ENCODE results near the gene VWA3A.

The VWA3A gene

GRCh38 chr16:22075776-22076175 is 16.6 kb upstream of the VWA3A start:
- Histone ChIP-seq H3K27me3 (ENCODE audit: insufficient read depth, poor library complexity, severe bottlenecking) (no peaks in the 10 kb centered on the region), H3K27ac (replicated peaks) (no peak overlapping the region), H3K4me3 (replicated peaks; ENCODE audit: insufficient read depth, low read length) (no peak overlapping the region)
- no peak for DNase-seq (ENCODE audit: low read depth in 1 of 2, low spot score in 1 of 2)
- TF ChIP-seq CTCF (IDR thresholded peaks at IDR 0.05; ENCODE audit: insufficient read depth, low read length) (no peak), GABPA (IDR thresholded peaks at IDR 0.05; ENCODE audit: low read depth) (no peak), POLR2AphosphoS5 (IDR thresholded peaks at IDR 0.05; ENCODE audit: low read depth) (no peak), SPI1 (IDR thresholded peaks at IDR 0.05; ENCODE audit: borderline replicate concordance, low read depth) (no peak)
- TF ChIP-seq, protein P1, sequence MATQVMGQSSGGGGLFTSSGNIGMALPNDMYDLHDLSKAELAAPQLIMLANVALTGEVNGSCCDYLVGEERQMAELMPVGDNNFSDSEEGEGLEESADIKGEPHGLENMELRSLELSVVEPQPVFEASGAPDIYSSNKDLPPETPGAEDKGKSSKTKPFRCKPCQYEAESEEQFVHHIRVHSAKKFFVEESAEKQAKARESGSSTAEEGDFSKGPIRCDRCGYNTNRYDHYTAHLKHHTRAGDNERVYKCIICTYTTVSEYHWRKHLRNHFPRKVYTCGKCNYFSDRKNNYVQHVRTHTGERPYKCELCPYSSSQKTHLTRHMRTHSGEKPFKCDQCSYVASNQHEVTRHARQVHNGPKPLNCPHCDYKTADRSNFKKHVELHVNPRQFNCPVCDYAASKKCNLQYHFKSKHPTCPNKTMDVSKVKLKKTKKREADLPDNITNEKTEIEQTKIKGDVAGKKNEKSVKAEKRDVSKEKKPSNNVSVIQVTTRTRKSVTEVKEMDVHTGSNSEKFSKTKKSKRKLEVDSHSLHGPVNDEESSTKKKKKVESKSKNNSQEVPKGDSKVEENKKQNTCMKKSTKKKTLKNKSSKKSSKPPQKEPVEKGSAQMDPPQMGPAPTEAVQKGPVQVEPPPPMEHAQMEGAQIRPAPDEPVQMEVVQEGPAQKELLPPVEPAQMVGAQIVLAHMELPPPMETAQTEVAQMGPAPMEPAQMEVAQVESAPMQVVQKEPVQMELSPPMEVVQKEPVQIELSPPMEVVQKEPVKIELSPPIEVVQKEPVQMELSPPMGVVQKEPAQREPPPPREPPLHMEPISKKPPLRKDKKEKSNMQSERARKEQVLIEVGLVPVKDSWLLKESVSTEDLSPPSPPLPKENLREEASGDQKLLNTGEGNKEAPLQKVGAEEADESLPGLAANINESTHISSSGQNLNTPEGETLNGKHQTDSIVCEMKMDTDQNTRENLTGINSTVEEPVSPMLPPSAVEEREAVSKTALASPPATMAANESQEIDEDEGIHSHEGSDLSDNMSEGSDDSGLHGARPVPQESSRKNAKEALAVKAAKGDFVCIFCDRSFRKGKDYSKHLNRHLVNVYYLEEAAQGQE (IDR thresholded peaks at IDR 0.05; ENCODE audit: insufficient replicate concordance, low read depth), result no peak

DNA sequence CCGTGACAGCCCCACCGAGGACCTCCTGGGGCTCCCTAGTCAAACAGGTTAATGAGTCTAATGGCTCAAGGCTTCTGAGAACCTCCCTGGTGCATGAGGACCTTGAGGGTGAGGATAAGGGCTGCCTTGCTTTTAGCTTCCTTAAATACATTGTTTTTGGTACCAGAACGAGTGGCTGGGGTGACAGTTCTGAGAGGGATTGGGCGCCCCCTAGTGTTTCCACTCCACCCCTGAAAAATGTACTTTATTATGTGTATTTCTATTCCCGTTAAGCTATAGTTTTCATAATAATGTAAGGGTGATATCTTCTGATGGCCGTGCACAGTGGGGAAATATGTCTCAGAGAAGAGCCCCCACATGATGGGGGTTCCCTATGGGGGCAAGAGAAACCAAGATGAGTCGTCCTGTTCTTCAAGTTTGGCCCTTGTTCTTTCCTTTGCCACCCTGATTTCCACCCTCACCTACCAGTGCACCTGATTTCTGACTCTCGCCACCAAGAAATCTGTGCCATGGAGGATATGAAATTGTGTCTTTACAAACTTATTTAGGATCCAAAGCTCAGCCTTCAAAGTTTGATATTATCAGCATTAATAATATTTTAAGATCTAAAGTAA is 14.5 kb upstream of the VWA3A start:
- Histone ChIP-seq H3K4me3 (replicated peaks; ENCODE audit: insufficient read depth, low read length) (no peak overlapping the region), H3K27ac (replicated peaks) (no peak overlapping the region)
- peak; percentile 4 to 69 for DNase-seq (ENCODE audit: low read depth in 1 of 2, low spot score in 1 of 2)

GRCh38 chr16:22078656-22079055 is 13.7 kb upstream of the VWA3A start:
- TF ChIP-seq, protein P1 (IDR thresholded peaks at IDR 0.05; ENCODE audit: insufficient replicate concordance, low read depth), result no peak
- TF ChIP-seq CTCF (IDR thresholded peaks at IDR 0.05; ENCODE audit: insufficient read depth, low read length), result no peak
- TF ChIP-seq SPI1 (IDR thresholded peaks at IDR 0.05; ENCODE audit: borderline replicate concordance, low read depth), result no peak
- TF ChIP-seq POLR2AphosphoS5 (IDR thresholded peaks at IDR 0.05; ENCODE audit: low read depth), result no peak
- TF ChIP-seq GABPA (IDR thresholded peaks at IDR 0.05; ENCODE audit: low read depth), result no peak
- no peak for DNase-seq (ENCODE audit: low read depth in 1 of 2, low spot score in 1 of 2)
- Histone ChIP-seq H3K27ac (replicated peaks) (no peak overlapping the region), H3K27me3 (ENCODE audit: insufficient read depth, poor library complexity, severe bottlenecking) (no peaks in the 10 kb centered on the region), H3K4me3 (replicated peaks; ENCODE audit: insufficient read depth, low read length) (no peak overlapping the region)

More for the DNA sequence above, 14.5 kb upstream of the VWA3A start:
- H3K27me3 ChIP-seq (ENCODE audit: insufficient read depth, poor library complexity, severe bottlenecking), result no peaks in the 10 kb centered on the region
- TF ChIP-seq SPI1 (IDR thresholded peaks at IDR 0.05; ENCODE audit: borderline replicate concordance, low read depth), result no peak
- TF ChIP-seq CTCF (IDR thresholded peaks at IDR 0.05; ENCODE audit: insufficient read depth, low read length), result peak; percentile 64

- Histone ChIP-seq H3K27ac (replicated peaks) (no peak overlapping the region), H3K4me3 (replicated peaks; ENCODE audit: insufficient read depth, low read length) (no peak overlapping the region), H3K27me3 (ENCODE audit: insufficient read depth, poor library complexity, severe bottlenecking) (no peaks in the 10 kb centered on the region)
- TF ChIP-seq POLR2AphosphoS5 (IDR thresholded peaks at IDR 0.05; ENCODE audit: low read depth) (no peak), GABPA (IDR thresholded peaks at IDR 0.05; ENCODE audit: low read depth) (no peak), SPI1 (IDR thresholded peaks at IDR 0.05; ENCODE audit: borderline replicate concordance, low read depth) (no peak), CTCF (IDR thresholded peaks at IDR 0.05; ENCODE audit: insufficient read depth, low read length) (no peak)
- TF ChIP-seq, protein P1 (IDR thresholded peaks at IDR 0.05; ENCODE audit: insufficient replicate concordance, low read depth), result no peak
- DNase-seq (ENCODE audit: low read depth in 1 of 2, low spot score in 1 of 2), result no peak
These were observed 11.3 kb upstream of the VWA3A start for GRCh38 chr16:22081050-22081449.

Data from HL-60 (cell line).